GM21528 (cell line): ENCODE data around the gene FMO2.
"Not testable (repeated sequence)": the region's sequence is repeated elsewhere in the genome, so short reads cannot be mapped to it uniquely, and the experiment has no call there.

Experiments used
- ATAC-seq: cut with Tn5 transposase; IDR thresholded peaks from one replicate; pipeline ENCODE4 v1.9.1; 2021; ENCODE audit warnings: mild to moderate bottlenecking, moderate library complexity; ENCODE audit not compliant: unreplicated experiment, low FRiP score

Gene FMO2

GRCh38 chr1:171218661-171219060, 33.6 kb downstream of the FMO2 start:
- no peak for ATAC-seq

DNA sequence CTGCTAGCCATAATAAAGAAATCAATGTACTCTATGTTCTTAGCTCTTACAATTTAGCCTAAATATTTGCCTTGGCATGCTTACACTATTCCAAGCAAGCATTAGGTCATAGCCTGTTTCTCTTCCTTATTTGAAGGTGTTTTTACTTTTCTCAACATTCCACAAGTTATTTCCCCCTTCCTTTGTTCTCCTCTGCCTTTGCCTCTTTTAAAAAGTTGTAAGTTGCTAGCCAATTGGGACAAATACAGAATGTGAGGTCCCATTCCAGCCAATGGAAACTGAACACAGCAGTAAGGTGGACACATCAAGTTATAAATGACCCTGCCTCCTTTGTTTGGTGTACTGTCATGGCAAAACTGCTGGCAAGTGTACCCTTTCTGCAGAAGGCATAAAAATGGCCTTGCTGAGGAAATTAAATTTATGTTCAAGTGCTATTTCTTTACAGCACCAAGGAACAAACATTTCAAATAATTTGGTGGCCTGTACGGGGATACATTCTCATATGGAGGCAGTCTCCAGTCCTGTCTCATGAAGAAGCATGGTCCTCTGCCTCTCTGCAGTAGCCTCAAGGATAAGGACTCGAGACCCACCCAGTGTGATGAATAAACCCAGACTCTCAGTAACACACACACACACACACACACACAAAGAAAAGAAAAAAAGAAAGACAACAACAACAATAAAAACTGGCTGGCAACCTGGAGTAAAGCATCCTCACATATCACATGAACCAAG, 34.4 kb downstream of the FMO2 start:
- ATAC-seq, result no peak

- no peak for ATAC-seq
Measured at GRCh38 chr1:171220081-171220420, 35.0 kb downstream of the FMO2 start.

DNA sequence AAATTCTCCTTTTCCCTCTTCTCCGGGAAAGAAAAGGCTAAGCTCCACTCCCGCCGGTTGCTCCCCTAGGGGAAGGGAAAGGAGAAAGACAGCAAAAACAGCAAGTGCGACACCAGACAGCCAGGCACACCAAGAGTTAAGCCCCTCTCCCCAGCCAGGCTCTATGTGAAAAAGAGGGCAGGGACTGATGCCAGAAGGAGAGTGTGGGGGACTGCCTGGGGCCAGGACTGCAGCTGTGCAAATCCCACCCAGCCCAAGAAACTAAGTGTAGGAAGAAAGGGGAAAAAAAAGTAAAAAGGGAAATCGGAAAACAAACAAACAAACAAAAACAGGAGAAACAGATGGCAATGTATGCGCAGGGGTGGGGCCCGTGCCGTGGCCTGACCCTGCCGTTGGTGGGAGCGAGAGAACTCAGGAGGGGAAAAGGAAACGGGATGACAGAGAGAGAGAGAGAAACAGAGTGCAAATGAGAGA, 35.5 kb downstream of the FMO2 start:
- ATAC-seq, result no peak

DNA sequence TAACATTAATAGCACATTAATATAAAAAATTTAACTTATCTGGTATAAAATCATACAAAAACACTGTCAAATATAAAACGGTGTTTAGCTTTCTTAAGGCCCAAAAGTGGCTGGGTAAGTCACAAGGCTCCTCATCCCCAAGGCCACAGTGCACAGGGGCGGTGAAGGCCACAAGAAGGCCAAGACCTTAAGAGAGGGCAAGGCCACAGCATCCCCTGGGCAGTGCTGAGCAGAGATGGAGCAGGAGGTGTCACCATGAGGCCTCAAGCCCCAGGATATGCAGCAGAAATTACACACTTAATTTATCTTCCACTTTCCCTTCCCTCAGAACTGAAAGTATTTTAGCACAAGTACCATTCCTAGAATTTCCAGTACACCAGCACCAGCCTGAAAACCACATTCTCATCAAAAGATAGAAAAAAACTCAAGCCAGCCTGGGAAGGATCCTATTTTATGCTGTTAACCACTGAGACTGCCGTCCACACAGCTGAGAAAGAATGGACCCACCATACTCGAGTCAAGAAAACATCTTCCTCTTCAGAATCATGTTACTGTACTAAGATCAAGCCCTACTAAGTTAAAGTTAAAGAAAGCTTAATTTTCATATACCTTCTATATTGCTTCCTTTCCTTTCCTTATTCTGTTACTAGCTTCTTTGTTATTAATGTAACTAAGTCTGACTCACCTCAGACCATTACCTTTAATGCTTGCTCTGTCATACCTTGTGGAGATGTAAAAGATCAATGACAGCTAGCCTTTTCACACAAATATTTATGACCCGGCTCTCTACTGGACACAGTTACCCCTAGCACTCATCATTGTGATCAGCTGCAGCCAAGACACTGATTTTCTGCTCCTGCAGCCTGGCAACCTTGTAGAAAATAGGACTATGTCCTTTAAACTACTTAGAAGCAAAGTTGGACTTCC, 36.8 kb downstream of the FMO2 start:
- ATAC-seq, result no peak

DNA sequence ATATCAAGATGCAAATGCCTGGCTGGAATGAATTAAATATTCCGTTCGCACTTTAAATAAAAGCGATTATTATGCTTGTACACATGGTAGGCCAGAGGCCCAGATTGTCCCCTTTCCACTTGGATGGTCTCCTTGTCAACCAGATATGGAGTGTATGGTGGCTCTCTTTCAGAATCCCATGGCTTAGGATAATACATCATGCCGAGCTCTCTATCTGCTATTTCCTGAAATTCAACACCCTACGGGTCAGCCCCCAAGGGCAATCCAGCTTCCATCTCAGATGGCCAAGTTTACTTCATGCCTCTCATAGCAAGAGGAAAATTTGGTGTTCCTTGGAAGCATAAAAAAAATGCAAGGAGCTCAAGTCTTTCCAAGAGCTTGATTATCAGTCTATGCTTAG, 37.8 kb downstream of the FMO2 start:
- ATAC-seq, result no peak

- ATAC-seq, result not testable (repeated sequence)
Measured at GRCh38 chr1:171224257-171224656, 39.2 kb downstream of the FMO2 start.

DNA sequence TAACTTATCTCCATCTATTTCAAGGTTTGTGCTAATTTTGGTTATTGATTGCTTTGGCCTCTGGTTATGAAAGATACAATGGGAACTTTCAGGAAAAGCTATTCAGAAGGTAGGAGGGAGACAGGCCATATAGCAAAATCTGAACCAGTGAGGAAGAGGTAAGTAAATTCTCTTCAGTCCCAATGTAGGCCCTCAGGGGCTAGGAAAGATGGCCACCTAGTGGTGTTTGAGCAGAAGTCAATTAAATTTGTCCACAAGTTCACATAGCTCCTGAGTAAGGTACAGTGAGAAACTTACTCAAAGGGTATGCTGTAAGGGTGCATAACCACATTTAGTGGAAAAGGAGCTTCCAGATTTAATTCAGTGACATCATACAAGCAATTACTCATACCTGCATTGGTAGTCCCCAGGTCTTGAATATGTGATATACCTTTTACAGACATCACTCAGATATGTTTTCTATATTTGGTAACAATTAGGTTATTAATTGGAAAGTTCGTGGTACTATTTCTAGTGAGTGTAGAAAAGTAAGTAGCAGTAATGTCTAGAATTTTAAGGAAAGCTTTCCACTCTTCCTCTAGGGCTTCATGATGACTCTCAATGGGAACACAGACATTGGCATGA, 41.8 kb downstream of the FMO2 start:
- ATAC-seq, result no peak

GRCh38 chr1:171231326-171231725, 46.2 kb downstream of the FMO2 start:
- ATAC-seq, result no peak

- no peak for ATAC-seq
Measured at GRCh38 chr1:171233183-171233582, 48.1 kb downstream of the FMO2 start.

DNA sequence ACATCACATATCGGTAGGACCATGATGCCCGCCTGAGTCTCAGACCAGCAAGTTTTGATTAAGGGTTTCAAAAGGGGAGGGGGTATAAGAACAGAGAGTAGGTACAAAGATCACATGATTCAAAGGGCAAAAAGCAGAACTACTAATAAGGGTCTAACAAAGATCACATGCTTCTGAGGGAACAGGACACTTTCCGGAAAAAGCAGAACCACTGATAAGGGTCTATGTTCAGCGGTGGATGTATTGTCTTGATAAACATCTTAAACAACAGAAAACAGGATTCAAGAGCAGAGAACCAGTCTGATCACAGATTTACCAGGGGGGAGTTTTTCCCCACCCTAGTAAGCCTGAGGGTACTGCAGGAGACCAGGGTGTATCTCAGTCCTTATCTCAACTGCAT, 51.1 kb downstream of the FMO2 start:
- not testable (repeated sequence) for ATAC-seq

GRCh38 chr1:171243878-171244277, 58.8 kb downstream of the FMO2 start:
- no peak for ATAC-seq

GRCh38 chr1:171245458-171246064, 60.5 kb downstream of the FMO2 start:
- peak; percentile 74 for ATAC-seq

GRCh38 chr1:171247501-171247900, 62.4 kb downstream of the FMO2 start:
- no peak for ATAC-seq

GRCh38 chr1:171248302-171248701, 63.2 kb downstream of the FMO2 start, which contains the start of gene FMO1:
Gene FMO1 (plus strand): TSS chr1:171248494. CDS start chr1:171258088, 9,594 bp downstream.
- no peak for ATAC-seq

DNA sequence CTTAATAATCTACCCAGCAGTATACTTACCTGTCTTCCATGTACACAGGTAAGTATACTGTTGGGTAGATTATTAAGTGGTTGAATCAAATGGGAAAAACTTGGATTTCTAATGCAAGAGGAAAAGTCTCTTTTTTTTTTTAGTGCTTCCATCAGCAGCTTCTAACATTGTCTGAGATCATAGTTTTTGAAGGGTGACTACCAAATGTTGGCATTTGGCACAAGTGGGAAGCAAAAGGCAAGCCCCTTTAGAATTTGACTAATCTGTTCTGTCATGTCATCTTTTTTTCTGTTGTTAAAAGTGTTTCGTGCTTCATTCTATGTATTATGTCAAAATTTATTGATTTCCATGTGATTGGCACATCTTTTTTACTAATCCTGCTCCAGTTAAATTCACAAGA, 63.7 kb downstream of the FMO2 start:
- ATAC-seq, result no peak

GRCh38 chr1:171250263-171250662, 65.2 kb downstream of the FMO2 start:
- no peak for ATAC-seq

DNA sequence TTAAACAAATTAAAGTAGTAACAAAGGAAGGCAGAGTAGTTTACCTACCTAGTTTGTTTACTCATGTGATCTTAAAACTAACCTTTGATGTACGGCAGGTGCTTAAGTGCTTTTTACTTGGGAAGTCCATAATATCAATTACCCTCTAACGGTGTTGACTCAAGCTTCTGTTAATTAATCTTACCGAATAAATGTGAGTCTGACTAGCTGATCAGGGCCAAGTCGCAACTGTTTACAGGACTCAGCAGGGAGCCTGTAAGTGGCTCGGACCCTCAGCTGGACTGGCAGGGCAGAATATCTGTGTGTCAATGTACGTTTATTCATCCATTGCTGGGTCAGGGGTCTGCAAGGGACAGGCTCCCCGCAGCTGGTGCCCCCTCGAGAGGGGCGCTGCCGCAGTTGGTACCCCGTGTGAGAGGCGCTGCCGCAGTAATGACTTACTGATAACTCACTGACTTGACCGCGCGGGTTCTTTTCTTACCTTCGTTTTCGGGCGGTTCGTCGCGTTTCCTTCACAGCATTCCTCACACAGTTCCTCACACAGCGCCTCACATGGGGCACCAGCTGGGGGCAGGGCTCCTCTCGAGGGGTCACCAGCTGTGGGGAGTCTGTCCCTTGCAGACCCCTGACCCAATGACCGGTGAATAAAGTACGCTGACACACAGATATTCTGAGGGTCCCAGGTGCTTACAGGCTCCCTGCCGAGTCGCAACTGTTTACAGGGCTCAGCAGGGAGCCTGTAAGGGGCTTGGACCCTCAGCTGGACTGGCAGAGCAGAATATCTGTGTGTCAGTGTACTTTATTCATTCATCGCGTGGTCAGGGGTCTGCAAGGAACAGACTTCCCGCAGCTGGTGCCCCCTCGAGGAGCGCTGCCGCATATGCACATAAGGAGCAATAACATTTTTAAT, 66.2 kb downstream of the FMO2 start:
- peak; percentile 52 for ATAC-seq

DNA sequence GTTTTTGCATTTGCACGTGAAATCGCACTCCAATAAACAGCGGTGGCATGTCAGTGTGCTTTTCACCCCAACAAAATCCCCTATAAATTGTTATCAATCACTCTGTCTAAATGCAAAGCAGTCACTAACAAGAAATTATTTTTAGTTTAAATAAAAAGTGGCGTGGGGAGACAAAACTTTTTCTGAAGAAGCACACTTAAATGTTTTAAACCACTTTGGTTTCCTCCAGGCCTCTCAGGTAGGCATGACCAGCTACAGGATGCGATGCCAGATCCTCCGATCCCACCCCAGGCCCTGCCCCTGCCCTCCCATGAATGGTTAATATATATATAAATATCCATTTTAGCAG, 66.8 kb downstream of the FMO2 start:
- no peak for ATAC-seq

DNA sequence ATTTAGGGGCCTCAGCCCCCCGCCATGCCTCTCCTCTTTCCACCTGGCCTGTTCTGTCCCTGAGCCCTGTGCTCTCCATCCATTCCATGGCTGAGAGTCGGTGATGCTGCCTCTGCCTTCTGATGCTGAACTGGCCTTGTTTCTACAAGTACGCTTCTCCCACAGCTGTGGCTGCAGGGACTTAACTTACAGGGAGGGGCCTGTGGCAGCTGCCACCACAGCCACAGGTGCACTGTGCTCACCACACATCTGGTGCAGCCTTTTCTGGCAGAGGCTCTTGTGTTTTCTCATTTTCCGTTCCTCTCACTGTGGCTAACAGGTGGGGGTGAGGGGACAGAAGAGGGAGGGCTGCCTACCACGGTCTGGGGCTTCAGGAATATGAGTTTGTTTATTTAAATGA, 67.4 kb downstream of the FMO2 start:
- ATAC-seq, result peak; percentile 95
